NT2/D1 (cell line): ENCODE results near the gene OTOP2.

ENCODE experiments used
- SUZ12 ChIP-seq: IDR thresholded peaks from 2 replicates; pipeline ENCODE4 v1.6.1; 2011; ENCODE audit not compliant: insufficient read length, insufficient read depth; ENCODE audit errors: extremely low read depth
- YY1 ChIP-seq: IDR thresholded peaks from 2 replicates; pipeline ENCODE4 v1.6.1; 2011; ENCODE audit not compliant: insufficient read length, insufficient read depth
- ZNF274 ChIP-seq: IDR thresholded peaks from 2 replicates; pipeline ENCODE4 v1.6.1; 2011; ENCODE audit warnings: mild to moderate bottlenecking, low read depth, low read length

GRCh38 chr17:74920306-74920620 is 3.8 kb upstream of the OTOP2 start:
- TF ChIP-seq ZNF274 (no peak), SUZ12 (no peak), YY1 (no peak)
